Activated CD8-positive, alpha-beta memory T cell treated with anti-CD3 and anti-CD28 coated beads, Interleukin-2, amount 10 ng/mL, durations not matched to agents 7 days and 5 days (primary cell): Measurements from ENCODE around the gene SPATA24. TPM values are rescaled to one million over a fixed set of nuclear protein-coding genes. Genes with fewer than 3 reads are reported as not detected.
"Not testable (repeated sequence)": the region's sequence is repeated elsewhere in the genome, so short reads cannot be mapped to it uniquely, and the experiment has no call there.

Experiments used
- ATAC-seq: fragments of 150-1000 bp; cut with Tn5 transposase; one replicate; pipeline ENCODE4 v1.10.0; 2021; ENCODE audit warnings: moderate library complexity
- CTCF ChIA-PET: fragments of 350-600 bp; sonication (Branson Sonifier 250); formaldehyde crosslinking; loops from one replicate; lab custom pipeline; 2021; ENCODE audit warnings: antibody characterized with exemption; lab: Charles Lee
- DNase-seq: peaks from one replicate; pipeline ENCODE4 v3.0.0-alpha.2; 2020
- H3K27ac Mint-ChIP-seq: one replicate; pipeline ENCODE4 v1.8.0; 2021; ENCODE audit warnings: mild to moderate bottlenecking, mixed read lengths
- H3K27me3 Mint-ChIP-seq: one replicate; pipeline ENCODE4 v1.8.0; 2021; ENCODE audit warnings: mixed read lengths
- H3K36me3 Mint-ChIP-seq: one replicate; pipeline ENCODE4 v1.8.0; 2021; ENCODE audit warnings: mild to moderate bottlenecking, mixed read lengths
- H3K4me1 Mint-ChIP-seq: one replicate; pipeline ENCODE4 v1.8.0; 2021; ENCODE audit warnings: mixed read lengths
- H3K4me3 Mint-ChIP-seq: one replicate; pipeline ENCODE4 v1.8.0; 2021; ENCODE audit warnings: mild to moderate bottlenecking, moderate library complexity, mixed read lengths
- H3K9me3 Mint-ChIP-seq: one replicate; pipeline ENCODE4 v1.8.0; 2022; ENCODE audit warnings: low read depth, mixed read lengths
- total RNA-seq, 2 experiments: library from RNA; stranded (reverse); gene quantifications; one replicate each; pipeline ENCODE4 v1.2.3, GENCODE V29; 2021

Gene SPATA24
- 1 to 10 TPM; 5.8 to 6.2 TPM for total RNA-seq

DNA sequence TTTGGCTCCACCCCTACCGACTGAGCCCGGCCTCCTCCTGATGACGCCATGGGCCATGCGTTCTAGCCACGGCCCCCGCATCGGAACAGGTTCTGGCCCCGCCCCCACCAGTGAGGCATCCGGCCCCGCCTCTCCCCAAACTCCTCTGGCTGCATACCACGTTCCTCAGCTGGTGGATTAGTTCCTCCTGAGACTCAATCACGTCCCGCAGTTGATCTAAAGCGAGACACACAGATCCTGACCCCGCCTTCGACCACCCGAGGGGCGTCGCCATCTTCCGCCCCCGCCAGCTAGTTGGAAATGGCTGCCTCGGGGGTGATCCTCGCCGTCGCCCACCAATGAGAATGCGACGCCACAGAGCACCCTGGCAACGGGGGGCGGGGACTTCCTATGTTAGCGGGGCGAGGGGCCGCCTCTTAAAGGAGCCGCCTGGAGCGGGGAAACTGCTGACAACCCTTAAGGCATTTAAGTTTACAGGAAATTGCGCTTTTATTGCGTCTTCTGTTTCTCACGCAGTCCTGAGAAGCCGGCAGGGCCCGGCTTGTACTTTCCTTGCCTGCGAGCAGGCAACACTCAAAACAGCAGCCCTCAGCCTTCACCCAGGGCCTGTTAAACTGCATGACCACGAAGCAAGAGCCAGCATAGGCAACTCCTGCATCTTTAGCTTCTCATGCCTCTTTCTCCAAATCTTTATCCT is at the start of gene SPATA24:
SPATA24 (minus strand) TSS at position 303 of the 697 bp plus-strand sequence; CDS start at position 274, 29 bp downstream.
- no peaks in the 10 kb centered on the region for H3K9me3 Mint-ChIP-seq
- DNase-seq = peak; percentile 99
- peaks cover 45% of the 10 kb centered on the region for H3K4me1 Mint-ChIP-seq
- no peaks in the 10 kb centered on the region for H3K27me3 Mint-ChIP-seq
- ATAC-seq = peak; percentile 95
- CTCF ChIA-PET = interaction anchor here (0.6 to 4.2 kb wide), 18 partner anchors 8 to 828 kb away, joined by 3 to 32 read pairs (median 4); partner anchors contain the start of genes HSPA9, MZB1, PAIP2 and PROB1
- H3K36me3 Mint-ChIP-seq = peaks cover 6% of the 10 kb centered on the region
- H3K4me3 Mint-ChIP-seq = peak within 1 kb of the TSS; percentile 92
- H3K27ac Mint-ChIP-seq = peak within 1 kb of the TSS; percentile 99

GRCh38 chr5:139451878-139452660 is 48.2 kb upstream of the SPATA24 start:
- no peak overlapping the region for H3K27ac Mint-ChIP-seq
- H3K36me3 Mint-ChIP-seq = peaks cover 3% of the 10 kb centered on the region
- H3K4me1 Mint-ChIP-seq = peaks cover 45% of the 10 kb centered on the region
- DNase-seq (no peak), ATAC-seq (no peak)
- H3K27me3 Mint-ChIP-seq = no peaks in the 10 kb centered on the region
- H3K9me3 Mint-ChIP-seq = no peaks in the 10 kb centered on the region
- CTCF ChIA-PET = no interaction called here
- no peak overlapping the region for H3K4me3 Mint-ChIP-seq

DNA sequence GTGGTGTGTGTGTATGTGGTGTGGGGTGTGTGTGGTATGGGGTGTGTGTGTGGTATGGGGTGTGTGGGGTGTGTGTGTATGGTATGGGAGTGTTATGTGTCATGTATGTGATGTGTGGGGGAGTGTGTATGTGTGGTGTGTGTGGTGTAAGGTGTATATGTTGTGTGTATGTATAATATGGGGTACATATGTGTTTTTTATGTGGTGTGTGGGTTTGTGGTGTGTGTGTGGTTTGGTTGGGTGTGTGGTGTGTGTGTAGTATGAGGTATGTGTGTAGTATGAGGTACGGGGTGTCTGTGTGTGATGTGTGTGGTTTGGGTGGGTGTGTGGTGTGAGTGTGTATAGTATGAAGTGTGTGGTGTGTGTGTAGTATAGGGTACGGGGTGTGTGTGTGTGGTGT is 47.3 kb upstream of the SPATA24 start:
- CTCF ChIA-PET = no interaction called here
- peaks cover 48% of the 10 kb centered on the region for H3K4me1 Mint-ChIP-seq
- H3K4me3 Mint-ChIP-seq = no peak overlapping the region
- H3K9me3 Mint-ChIP-seq = no peaks in the 10 kb centered on the region
- H3K27ac Mint-ChIP-seq = no peak overlapping the region
- ATAC-seq (no peak), DNase-seq (no peak)
- H3K27me3 Mint-ChIP-seq = no peaks in the 10 kb centered on the region
- H3K36me3 Mint-ChIP-seq = peaks cover 3% of the 10 kb centered on the region

DNA sequence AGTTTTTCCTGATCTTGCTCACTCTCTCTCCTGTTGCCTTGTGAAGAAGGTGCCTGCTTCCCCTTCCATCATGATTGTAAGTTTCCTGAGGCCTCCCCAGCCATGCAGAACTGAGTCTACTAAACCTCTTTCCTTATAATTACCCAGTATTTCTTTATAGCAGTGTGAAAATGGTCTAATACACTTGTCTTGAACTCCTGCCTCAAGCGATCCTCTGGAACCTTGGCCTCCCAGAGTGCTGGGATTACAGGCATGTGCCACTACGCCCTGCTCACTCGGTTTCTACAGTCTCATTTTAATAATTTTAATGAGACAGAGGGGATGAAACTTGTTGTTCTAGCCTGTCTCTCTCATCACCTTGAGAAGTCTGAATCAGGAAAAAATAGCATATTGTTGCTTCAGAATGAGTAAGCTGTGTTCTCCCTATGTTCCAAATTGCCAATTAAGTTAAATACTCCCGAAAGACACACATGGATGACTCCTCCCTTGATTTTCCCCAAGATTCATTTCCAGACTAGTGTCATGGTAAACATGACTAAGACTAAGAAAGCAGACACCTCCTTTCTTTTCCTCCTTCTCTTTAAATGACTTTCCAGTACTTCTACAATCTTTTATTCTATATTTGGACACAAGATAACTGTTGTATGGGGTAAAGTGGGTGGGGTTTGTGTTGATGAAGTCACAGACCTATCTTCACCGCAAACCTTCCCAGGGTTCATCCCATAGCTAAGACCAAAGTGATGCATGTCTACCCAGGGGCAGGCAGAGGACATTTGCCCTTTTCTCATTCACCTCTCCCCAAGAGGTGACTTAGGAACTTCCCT is 43.3 kb upstream of the SPATA24 start:
- no peak overlapping the region for H3K4me3 Mint-ChIP-seq
- peak; percentile 74 for ATAC-seq
- CTCF ChIA-PET = interaction anchor here (0.8 to 2.1 kb wide), 9 partner anchors 8 to 179 kb away, joined by 3 to 17 read pairs (median 3); partner anchors contain the start of genes DNAJC18 and STING1
- peaks cover 3% of the 10 kb centered on the region for H3K36me3 Mint-ChIP-seq
- no peaks in the 10 kb centered on the region for H3K9me3 Mint-ChIP-seq
- peak overlapping the region; percentile 81 for H3K27ac Mint-ChIP-seq
- peaks cover 65% of the 10 kb centered on the region for H3K4me1 Mint-ChIP-seq
- no peaks in the 10 kb centered on the region for H3K27me3 Mint-ChIP-seq
- DNase-seq = peak; percentile 66

- CTCF ChIA-PET = interaction anchor here (0.6 to 1.4 kb wide), 6 partner anchors 9 to 190 kb away, joined by 3 to 4 read pairs (median 3); no protein-coding TSS in a partner anchor
- no peaks in the 10 kb centered on the region for H3K27me3 Mint-ChIP-seq
- DNase-seq (no peak), ATAC-seq (no peak)
- no peaks in the 10 kb centered on the region for H3K9me3 Mint-ChIP-seq
- peaks cover 79% of the 10 kb centered on the region for H3K4me1 Mint-ChIP-seq
- peaks cover 3% of the 10 kb centered on the region for H3K36me3 Mint-ChIP-seq
- H3K4me3 Mint-ChIP-seq = no peak overlapping the region
- peak overlapping the region; percentile 18 for H3K27ac Mint-ChIP-seq
These were observed 41.7 kb upstream of the SPATA24 start for GRCh38 chr5:139445325-139446170.

DNA sequence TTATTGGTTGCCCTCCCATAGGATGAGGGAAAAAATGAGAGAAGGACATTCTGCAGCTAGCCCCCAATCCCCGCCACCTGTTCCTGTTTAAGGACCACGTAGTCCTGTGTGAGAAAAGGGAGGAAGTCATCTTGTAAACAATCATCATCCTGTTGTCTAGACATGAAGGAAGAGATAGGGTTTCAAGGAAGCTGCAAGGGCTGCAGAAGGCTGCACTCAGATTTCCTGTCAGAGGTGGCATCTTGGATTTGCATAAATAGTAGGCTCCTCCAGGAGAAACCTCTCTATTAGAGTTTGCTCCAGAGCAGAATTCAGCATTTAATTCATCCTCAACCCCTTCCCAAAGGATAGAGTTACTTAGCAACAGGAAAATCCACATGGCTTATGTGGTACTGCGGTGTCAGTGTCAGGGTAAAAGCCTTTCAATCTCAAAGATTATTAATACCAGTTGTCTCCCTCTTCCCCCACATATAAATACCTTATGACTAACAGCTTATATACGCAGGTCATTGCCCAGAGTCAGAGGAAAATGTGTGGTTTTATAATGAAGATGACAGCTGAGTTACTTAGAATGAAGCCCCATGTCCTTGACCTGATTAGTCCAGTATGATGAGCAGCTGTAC is 40.1 kb upstream of the SPATA24 start:
- Mint-ChIP-seq H3K27ac (peak overlapping the region; percentile 83), H3K4me3 (no peak overlapping the region), H3K4me1 (peaks cover 90% of the 10 kb centered on the region), H3K27me3 (no peaks in the 10 kb centered on the region), H3K36me3 (peaks cover 3% of the 10 kb centered on the region), H3K9me3 (no peaks in the 10 kb centered on the region)
- DNase-seq (no peak), ATAC-seq (no peak)
- CTCF ChIA-PET = interaction anchor here (1.2 to 4.3 kb wide), 2 partner anchors 14 to 69 kb away, joined by 3 to 22 read pairs; no protein-coding TSS in a partner anchor

GRCh38 chr5:139440416-139440815 is 36.5 kb upstream of the SPATA24 start:
- H3K9me3 Mint-ChIP-seq, H3K27ac Mint-ChIP-seq, H3K4me3 Mint-ChIP-seq, H3K27me3 Mint-ChIP-seq, DNase-seq, ATAC-seq: not testable (repeated sequence)
- CTCF ChIA-PET = interaction anchor here (4.7 kb wide), 1 partner anchor 73 kb away, joined by 25 read pairs; no protein-coding TSS in a partner anchor
- peaks cover 79% of the 10 kb centered on the region for H3K4me1 Mint-ChIP-seq
- H3K36me3 Mint-ChIP-seq = peaks cover 14% of the 10 kb centered on the region

DNA sequence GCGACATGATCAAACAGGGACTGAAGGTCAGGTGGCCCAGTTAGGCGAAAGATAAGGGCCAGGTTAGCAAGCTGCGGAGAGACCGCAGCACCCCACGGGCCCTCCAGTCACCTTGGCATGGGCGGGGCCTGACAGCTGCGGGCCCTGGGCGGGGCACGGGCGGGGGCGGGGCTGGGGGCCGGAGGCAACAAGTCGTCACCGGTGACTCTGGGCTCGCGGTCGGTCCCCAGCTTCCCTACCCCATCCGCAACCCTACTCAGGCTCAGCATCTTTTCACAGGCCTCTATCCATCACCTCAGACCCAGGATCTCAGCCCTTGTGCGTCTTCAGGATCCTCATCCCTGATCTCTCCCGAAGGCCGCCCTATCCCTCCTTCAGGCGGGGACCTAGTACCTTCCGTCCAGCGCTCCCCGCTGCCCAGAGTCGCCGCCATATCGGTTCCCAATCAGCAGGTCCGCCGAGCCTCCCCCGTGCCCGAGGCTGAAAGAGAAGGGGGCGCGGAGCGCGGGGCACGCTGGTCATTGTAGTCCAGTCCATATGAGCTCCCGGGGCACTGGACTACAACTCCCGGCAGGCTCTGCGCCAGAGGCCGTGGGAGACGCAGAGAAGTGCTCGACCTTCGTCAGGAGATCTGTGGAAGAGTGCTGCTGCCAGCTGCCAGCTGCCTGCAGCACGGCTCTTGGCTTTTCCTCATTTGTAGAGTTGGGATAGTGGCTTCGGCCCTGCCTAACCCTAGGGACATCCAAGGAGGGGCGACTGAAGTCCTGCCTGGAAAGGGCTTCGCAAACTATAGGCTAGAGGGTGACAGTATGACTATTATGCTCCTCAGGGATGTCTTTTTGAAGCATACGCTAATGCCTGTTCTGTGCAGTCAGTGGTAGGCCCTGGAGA is 35.4 kb upstream of the SPATA24 start, which contains the start of gene DNAJC18:
DNAJC18 (minus strand) TSS at position 513 of the 891 bp plus-strand sequence; CDS start at position 433, 80 bp downstream.
- Mint-ChIP-seq H3K27me3 (no peaks in the 10 kb centered on the region), H3K4me3 (peak within 1 kb of the TSS; percentile 98), H3K4me1 (peaks cover 70% of the 10 kb centered on the region), H3K9me3 (no peaks in the 10 kb centered on the region), H3K27ac (peak within 1 kb of the TSS; percentile 99), H3K36me3 (peaks cover 24% of the 10 kb centered on the region)
- DNase-seq (peak; percentile 94), ATAC-seq (peak; percentile 89)
- CTCF ChIA-PET = interaction anchor here (0.9 to 8.0 kb wide), 15 partner anchors 8 to 124 kb away, joined by 3 to 78 read pairs (median 4); partner anchors contain the start of genes PAIP2 and STING1

- no peaks in the 10 kb centered on the region for H3K9me3 Mint-ChIP-seq
- H3K27me3 Mint-ChIP-seq = no peaks in the 10 kb centered on the region
- DNase-seq (no peak), ATAC-seq (no peak)
- peaks cover 64% of the 10 kb centered on the region for H3K4me1 Mint-ChIP-seq
- peak overlapping the region; percentile 99 for H3K27ac Mint-ChIP-seq
- CTCF ChIA-PET = interaction anchor here (0.7 to 8.0 kb wide), 13 partner anchors 9 to 97 kb away, joined by 3 to 78 read pairs (median 4); partner anchors contain the start of genes PAIP2 and STING1
- H3K4me3 Mint-ChIP-seq = peak overlapping the region; percentile 98
- H3K36me3 Mint-ChIP-seq = peaks cover 24% of the 10 kb centered on the region
These were observed 34.8 kb upstream of the SPATA24 start for GRCh38 chr5:139438707-139439012.

GRCh38 chr5:139435676-139436075 is 31.8 kb upstream of the SPATA24 start:
- CTCF ChIA-PET = interaction anchor here (0.8 to 8.0 kb wide), 6 partner anchors 13 to 130 kb away, joined by 3 to 78 read pairs (median 4); no protein-coding TSS in a partner anchor
- Mint-ChIP-seq H3K27me3 (no peaks in the 10 kb centered on the region), H3K36me3 (peaks cover 27% of the 10 kb centered on the region), H3K4me1 (peaks cover 37% of the 10 kb centered on the region), H3K4me3 (no peak overlapping the region), H3K27ac (no peak overlapping the region), H3K9me3 (no peaks in the 10 kb centered on the region)
- no peak for ATAC-seq
- no peak for DNase-seq

- Mint-ChIP-seq H3K9me3 (no peaks in the 10 kb centered on the region), H3K27ac (no peak overlapping the region), H3K4me1 (peaks cover 10% of the 10 kb centered on the region), H3K4me3 (no peak overlapping the region), H3K27me3 (no peaks in the 10 kb centered on the region), H3K36me3 (peaks cover 30% of the 10 kb centered on the region)
- DNase-seq (no peak), ATAC-seq (no peak)
- CTCF ChIA-PET = interaction anchor here (1.1 to 8.0 kb wide), 3 partner anchors 9 to 86 kb away, joined by 3 to 78 read pairs (median 13); no protein-coding TSS in a partner anchor
These were observed 27.8 kb upstream of the SPATA24 start for GRCh38 chr5:139431706-139432105.
